ENCODE measurements around the gene FOXC2. TPM values are rescaled to one million over a fixed set of nuclear protein-coding genes. Genes with fewer than 3 reads are reported as not detected.

FOXC2 gene
- polyA plus RNA-seq, 1 of the 3 experiments (the other 2 are of a cell fraction): 1.3 TPM

DNA sequence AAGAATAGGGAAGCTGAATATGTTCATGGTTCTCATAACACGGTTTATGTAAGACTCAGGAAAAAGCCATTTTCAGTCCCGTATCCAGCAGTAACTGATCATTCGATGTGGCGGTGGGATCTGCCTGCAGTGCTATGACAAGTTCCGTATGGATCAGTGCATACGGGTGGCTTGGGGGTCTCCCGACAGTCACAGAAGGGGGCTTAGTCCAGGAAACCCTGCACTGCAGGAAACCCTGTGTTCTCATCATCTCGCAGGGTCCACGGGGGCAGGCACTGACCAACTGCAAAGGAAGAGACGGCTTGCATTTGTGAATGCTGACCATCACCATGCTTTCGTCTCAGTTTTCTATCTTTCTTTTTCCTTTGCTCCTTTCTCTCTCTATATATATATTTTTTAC, 19.3 kb upstream of the FOXC2 start:
- no peak overlapping the region for H2AFZ ChIP-seq (ENCODE audit: low read depth)
- no peaks in the 10 kb centered on the region for H3K9me2 ChIP-seq
- no peak overlapping the region for H3K4me2 ChIP-seq
- H3K4me3 ChIP-seq (ENCODE audit: low read depth in 2 of 2, low read length in 1 of 2): no peak overlapping the region
- no peak for DNase-seq
- H3K36me3 ChIP-seq (replicated peaks in 1 of 2; ENCODE audit: control insufficient read depth in 1 of 2, insufficient read depth in 2 of 2, low read length in 1 of 2): peaks cover 11 to 63% of the 10 kb centered on the region in 2 experiments
- 93% methylated on average over 8 of the region's 11 CpGs for WGBS (ENCODE audit: low lambda C conversion rate)
- H3K79me2 ChIP-seq (ENCODE audit: insufficient read depth): no peaks in the 10 kb centered on the region
- H3F3A ChIP-seq (replicated peaks; ENCODE audit: insufficient read depth): peaks cover 4% of the 10 kb centered on the region
- no peaks in the 10 kb centered on the region for H3K9me3 ChIP-seq
- H4K20me1 ChIP-seq (ENCODE audit: insufficient read depth): no peaks in the 10 kb centered on the region
- H3K4me1 ChIP-seq (ENCODE audit: control insufficient read depth in 1 of 2, insufficient read depth in 2 of 2, low read depth in 1 of 2, low read length in 1 of 2): no peaks in the 10 kb centered on the region
- ChIA-PET POLR2A (no interaction called here), CTCF (interaction anchor here (1.7 kb wide), 1 partner anchor 15 kb away, joined by 4 read pairs; no protein-coding TSS in a partner anchor)
- H3K27me3 ChIP-seq (ENCODE audit: insufficient read depth): no peaks in the 10 kb centered on the region
- no peak overlapping the region for H3K27ac ChIP-seq (ENCODE audit: low read depth in 2 of 2, low read length in 1 of 2)
- H3K9ac ChIP-seq: no peak overlapping the region
- TF ChIP-seq, protein P1, sequence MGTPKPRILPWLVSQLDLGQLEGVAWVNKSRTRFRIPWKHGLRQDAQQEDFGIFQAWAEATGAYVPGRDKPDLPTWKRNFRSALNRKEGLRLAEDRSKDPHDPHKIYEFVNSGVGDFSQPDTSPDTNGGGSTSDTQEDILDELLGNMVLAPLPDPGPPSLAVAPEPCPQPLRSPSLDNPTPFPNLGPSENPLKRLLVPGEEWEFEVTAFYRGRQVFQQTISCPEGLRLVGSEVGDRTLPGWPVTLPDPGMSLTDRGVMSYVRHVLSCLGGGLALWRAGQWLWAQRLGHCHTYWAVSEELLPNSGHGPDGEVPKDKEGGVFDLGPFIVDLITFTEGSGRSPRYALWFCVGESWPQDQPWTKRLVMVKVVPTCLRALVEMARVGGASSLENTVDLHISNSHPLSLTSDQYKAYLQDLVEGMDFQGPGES (IDR thresholded peaks at IDR 0.05; ENCODE audit: low read depth, low read length): no peak
- TF ChIP-seq, protein P2, sequence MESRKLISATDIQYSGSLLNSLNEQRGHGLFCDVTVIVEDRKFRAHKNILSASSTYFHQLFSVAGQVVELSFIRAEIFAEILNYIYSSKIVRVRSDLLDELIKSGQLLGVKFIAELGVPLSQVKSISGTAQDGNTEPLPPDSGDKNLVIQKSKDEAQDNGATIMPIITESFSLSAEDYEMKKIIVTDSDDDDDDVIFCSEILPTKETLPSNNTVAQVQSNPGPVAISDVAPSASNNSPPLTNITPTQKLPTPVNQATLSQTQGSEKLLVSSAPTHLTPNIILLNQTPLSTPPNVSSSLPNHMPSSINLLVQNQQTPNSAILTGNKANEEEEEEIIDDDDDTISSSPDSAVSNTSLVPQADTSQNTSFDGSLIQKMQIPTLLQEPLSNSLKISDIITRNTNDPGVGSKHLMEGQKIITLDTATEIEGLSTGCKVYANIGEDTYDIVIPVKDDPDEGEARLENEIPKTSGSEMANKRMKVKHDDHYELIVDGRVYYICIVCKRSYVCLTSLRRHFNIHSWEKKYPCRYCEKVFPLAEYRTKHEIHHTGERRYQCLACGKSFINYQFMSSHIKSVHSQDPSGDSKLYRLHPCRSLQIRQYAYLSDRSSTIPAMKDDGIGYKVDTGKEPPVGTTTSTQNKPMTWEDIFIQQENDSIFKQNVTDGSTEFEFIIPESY (IDR thresholded peaks at IDR 0.05; ENCODE audit: borderline replicate concordance, low read depth): no peak
- no peak for TF ChIP-seq SMC3 (IDR thresholded peaks at IDR 0.05; ENCODE audit: low read depth, low read length)
- no peak for TF ChIP-seq FOXJ3 (CRISPR knock-in tag; IDR thresholded peaks at IDR 0.05)
- no peak for TF ChIP-seq ELF1 (IDR thresholded peaks at IDR 0.05)
- TF ChIP-seq RCOR1 (IDR thresholded peaks at IDR 0.05; ENCODE audit: low read length): no peak
- TF ChIP-seq FOXM1 (IDR thresholded peaks at IDR 0.05; ENCODE audit: low read depth): no peak
- TF ChIP-seq TAF1 (IDR thresholded peaks at IDR 0.05; ENCODE audit: borderline replicate concordance, low read depth, low read length): no peak
- no peak for TF ChIP-seq RFX5 (IDR thresholded peaks at IDR 0.05; ENCODE audit: low read length)
- TF ChIP-seq, protein P3, sequence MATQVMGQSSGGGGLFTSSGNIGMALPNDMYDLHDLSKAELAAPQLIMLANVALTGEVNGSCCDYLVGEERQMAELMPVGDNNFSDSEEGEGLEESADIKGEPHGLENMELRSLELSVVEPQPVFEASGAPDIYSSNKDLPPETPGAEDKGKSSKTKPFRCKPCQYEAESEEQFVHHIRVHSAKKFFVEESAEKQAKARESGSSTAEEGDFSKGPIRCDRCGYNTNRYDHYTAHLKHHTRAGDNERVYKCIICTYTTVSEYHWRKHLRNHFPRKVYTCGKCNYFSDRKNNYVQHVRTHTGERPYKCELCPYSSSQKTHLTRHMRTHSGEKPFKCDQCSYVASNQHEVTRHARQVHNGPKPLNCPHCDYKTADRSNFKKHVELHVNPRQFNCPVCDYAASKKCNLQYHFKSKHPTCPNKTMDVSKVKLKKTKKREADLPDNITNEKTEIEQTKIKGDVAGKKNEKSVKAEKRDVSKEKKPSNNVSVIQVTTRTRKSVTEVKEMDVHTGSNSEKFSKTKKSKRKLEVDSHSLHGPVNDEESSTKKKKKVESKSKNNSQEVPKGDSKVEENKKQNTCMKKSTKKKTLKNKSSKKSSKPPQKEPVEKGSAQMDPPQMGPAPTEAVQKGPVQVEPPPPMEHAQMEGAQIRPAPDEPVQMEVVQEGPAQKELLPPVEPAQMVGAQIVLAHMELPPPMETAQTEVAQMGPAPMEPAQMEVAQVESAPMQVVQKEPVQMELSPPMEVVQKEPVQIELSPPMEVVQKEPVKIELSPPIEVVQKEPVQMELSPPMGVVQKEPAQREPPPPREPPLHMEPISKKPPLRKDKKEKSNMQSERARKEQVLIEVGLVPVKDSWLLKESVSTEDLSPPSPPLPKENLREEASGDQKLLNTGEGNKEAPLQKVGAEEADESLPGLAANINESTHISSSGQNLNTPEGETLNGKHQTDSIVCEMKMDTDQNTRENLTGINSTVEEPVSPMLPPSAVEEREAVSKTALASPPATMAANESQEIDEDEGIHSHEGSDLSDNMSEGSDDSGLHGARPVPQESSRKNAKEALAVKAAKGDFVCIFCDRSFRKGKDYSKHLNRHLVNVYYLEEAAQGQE (IDR thresholded peaks at IDR 0.05; ENCODE audit: low read depth, low read length): no peak
- TF ChIP-seq, protein P4, sequence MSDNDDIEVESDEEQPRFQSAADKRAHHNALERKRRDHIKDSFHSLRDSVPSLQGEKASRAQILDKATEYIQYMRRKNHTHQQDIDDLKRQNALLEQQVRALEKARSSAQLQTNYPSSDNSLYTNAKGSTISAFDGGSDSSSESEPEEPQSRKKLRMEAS (IDR thresholded peaks at IDR 0.05; ENCODE audit: low read depth): no peak
- TF ChIP-seq EP300 (IDR thresholded peaks at IDR 0.05; ENCODE audit: borderline replicate concordance in 1 of 2, low read depth in 1 of 2, low read length in 1 of 2): no peak
- TF ChIP-seq GABPA (IDR thresholded peaks at IDR 0.05; ENCODE audit: low read depth): no peak
- no peak for TF ChIP-seq CHD2 (IDR thresholded peaks at IDR 0.05; ENCODE audit: low read length, partially characterized antibody)
- TF ChIP-seq, protein P5, sequence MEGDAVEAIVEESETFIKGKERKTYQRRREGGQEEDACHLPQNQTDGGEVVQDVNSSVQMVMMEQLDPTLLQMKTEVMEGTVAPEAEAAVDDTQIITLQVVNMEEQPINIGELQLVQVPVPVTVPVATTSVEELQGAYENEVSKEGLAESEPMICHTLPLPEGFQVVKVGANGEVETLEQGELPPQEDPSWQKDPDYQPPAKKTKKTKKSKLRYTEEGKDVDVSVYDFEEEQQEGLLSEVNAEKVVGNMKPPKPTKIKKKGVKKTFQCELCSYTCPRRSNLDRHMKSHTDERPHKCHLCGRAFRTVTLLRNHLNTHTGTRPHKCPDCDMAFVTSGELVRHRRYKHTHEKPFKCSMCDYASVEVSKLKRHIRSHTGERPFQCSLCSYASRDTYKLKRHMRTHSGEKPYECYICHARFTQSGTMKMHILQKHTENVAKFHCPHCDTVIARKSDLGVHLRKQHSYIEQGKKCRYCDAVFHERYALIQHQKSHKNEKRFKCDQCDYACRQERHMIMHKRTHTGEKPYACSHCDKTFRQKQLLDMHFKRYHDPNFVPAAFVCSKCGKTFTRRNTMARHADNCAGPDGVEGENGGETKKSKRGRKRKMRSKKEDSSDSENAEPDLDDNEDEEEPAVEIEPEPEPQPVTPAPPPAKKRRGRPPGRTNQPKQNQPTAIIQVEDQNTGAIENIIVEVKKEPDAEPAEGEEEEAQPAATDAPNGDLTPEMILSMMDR (IDR thresholded peaks at IDR 0.05): no peak

Data from SK-N-SH (cell line).